Motor neuron (in vitro differentiated cells): ENCODE data around the gene SH3RF1. TPM values are rescaled to one million over a fixed set of nuclear protein-coding genes. Genes with fewer than 3 reads are reported as not detected.

ENCODE experiments used
- ATAC-seq, 8 experiments: fragments of 200-7000 bp; cut with Tn5 transposase; replicated peaks in 6 of 8; 2 replicates each; pipeline ENCODE4 v1.8.0; 2021; ENCODE audit warnings: mild to moderate bottlenecking in 8 of 8, moderate library complexity in 8 of 8
- H3K27ac ChIP-seq, 2 donors: fragments of 250-450 bp; sonication (Bioruptor Pico); 2 replicates each; pipeline ENCODE4 v1.9.0; 2021; ENCODE audit warnings: antibody characterized with exemption in 2 of 2, mild to moderate bottlenecking in 2 of 2, moderate library complexity in 1 of 2
- H3K4me1 ChIP-seq, 2 donors: fragments of 250-450 bp; sonication (Bioruptor Pico); replicated peaks in 1 of 2; 2 replicates each; pipeline ENCODE4 v1.6.1; 2021; ENCODE audit warnings: antibody characterized with exemption in 2 of 2, mild to moderate bottlenecking in 2 of 2, moderate library complexity in 1 of 2
- H3K4me3 ChIP-seq, 5 donors: fragments of 250-450 bp; sonication (Bioruptor Pico); 2 replicates each; pipeline ENCODE4 v1.9.0; 2021; ENCODE audit warnings: antibody characterized with exemption in 5 of 5, mild to moderate bottlenecking in 5 of 5, moderate library complexity in 4 of 5
- WGBS, 10 experiments: fragments of 450-650 bp; shearing (Covaris generic); methylation state at CpG; one replicate each; pipeline ENCODE4 v1.0.0; 2022; 5-methylcytosine and 5-hydroxymethylcytosine counted together
- in situ Hi-C, 9 experiments: fragments of 400-800 bp; cut with MboI; loops; one replicate each; pipeline ENCODE4 v1.15.0; 2021; ENCODE audit warnings: low sequenced_read_pairs in 9 of 9, low pct_unique_long_range_greater_than_20kb in 2 of 9; ENCODE audit not compliant: unreplicated experiment in 9 of 9
- total RNA-seq, 8 experiments: library from RNA; unstranded; fragments of 300-600 nt; gene quantifications; 2 replicates each; pipeline versions ENCODE4 v1.2.3 to v1.2.4, GENCODE V29; 2022

Gene SH3RF1
- total RNA-seq, 8 experiments from 2014 or later: 6.7 to 20.2 (median 14.3) TPM

DNA sequence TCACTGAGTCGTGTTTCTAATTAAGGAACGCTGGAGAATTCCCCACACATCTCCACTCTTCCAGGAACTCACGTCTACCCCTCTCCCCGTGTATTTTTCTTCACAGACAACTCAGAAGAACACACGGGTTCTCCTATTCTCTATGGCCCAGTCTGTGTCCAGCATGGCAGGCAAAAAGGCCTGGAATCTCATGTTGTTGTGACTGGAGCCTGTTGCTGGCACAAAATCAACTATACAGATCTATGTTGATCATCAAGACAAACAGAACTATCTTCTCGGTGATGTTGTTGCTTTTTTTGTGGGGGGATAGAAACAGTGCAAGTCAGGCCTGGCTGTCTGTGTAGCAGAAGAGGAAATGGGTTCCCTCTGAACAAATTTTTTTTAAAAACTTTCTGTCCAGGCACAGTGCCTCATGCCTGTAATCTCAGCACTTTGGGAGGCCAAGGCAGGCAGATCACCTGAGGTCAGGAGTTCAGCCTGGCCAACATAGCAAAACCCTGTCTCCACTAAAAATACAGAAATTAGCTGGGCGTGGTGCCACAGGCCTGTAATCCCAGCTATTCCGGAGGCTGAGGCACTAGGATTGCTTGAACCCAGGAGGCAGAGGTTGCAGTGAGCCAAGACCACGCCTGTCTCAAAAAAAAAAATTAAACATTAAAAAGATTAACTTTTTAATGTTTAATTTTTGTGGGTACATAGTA is 210.2 kb downstream of the SH3RF1 start:
- Histone ChIP-seq H3K4me1 (peaks cover 0 to 5% of the 10 kb centered on the region in 2 donors), H3K4me3 (no peak overlapping the region), H3K27ac (no peak overlapping the region)
- ATAC-seq: peak in 2 of 8 experiments; percentile 13 to 47
- in situ Hi-C loops: no loop called here
- WGBS, 10 experiments: 22 to 100% (median 79%) methylated on average over 2 to 5 of the region's 9 CpGs; no CpG with 5 or more reads in 1 of the 10 experiments

DNA sequence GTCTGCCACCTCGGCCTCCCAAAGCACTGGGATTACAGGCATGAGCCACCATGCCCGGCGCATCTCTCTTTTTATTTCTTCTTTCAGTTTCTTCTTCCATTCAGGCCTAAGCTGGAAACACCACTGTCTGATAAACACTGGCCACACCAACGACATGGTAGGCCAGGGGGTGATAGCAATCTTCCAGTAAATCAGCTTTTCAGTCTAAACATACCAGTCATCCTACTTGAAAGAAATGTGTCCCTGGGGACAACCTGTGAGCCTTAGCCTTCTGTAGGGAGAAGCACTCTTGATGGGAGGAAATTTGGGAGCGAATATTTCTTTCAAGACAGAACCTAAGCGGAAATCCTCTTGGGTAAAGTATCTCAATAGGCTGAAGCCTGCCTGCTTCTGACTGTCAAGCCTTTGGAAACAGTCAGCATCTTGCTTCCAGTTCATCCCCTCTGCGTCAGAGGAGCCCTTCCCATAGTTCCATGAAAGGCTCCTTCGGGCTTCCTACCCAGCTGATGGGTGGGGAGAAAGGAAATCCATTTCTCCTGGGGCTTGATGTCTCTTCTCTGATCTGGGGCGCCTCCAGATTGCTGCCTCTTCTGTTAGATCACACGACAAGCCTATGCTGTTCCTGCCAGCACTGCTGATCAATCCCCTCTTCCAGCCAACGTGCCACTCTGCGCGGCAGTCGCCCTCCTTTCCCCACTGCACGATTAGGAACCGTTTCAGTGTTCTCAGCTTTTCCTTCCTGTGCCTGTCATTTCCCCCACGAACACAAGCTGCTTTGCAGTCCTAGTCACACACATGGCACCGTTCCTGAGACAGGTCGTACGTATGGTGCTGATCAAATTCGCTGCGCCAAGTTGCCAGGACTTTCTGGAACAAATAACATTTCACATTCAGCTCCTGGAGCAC is 211.2 kb downstream of the SH3RF1 start:
- WGBS, 10 experiments: 8 to 94% (median 86%) methylated on average over 1 to 15 of the region's 22 CpGs; no CpG with 5 or more reads in 1 of the 10 experiments

DNA sequence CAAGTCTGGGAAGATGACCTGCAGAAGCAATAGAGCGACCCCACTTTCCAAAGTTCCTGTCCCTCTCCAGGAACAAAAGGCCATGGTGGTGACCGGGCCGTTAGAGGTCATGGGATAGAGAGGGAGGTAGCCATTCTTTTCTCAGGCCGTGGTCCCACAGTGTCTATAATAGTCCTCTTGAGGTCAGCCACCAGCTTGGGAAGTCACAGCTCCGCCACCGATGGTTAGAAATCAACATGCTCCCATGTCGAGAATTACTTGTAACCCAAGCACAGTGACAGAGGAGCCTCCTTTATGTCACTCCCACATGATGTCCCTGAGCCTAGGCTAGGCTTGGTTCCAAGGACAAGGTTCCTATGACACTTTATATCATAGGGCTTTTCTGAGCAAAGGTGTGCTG is 212.4 kb downstream of the SH3RF1 start:
- Histone ChIP-seq H3K4me3 (no peak overlapping the region), H3K4me1 (peaks cover 0 to 5% of the 10 kb centered on the region in 2 donors), H3K27ac (no peak overlapping the region)
- in situ Hi-C loops: no loop called here
- 86 to 100% (median 97%) methylated on average over 2 to 5 of the region's 7 CpGs; no CpG with 5 or more reads in 3 of the 10 experiments for WGBS, 10 experiments
- no peak for ATAC-seq

More for the DNA sequence above, 211.2 kb downstream of the SH3RF1 start:
- Histone ChIP-seq H3K4me1 (peaks cover 0 to 5% of the 10 kb centered on the region in 2 donors), H3K27ac (no peak overlapping the region), H3K4me3 (no peak overlapping the region)
- peak in 6 of 8 experiments; percentile 35 to 79 (median 51) for ATAC-seq
- in situ Hi-C loops: no loop called here

DNA sequence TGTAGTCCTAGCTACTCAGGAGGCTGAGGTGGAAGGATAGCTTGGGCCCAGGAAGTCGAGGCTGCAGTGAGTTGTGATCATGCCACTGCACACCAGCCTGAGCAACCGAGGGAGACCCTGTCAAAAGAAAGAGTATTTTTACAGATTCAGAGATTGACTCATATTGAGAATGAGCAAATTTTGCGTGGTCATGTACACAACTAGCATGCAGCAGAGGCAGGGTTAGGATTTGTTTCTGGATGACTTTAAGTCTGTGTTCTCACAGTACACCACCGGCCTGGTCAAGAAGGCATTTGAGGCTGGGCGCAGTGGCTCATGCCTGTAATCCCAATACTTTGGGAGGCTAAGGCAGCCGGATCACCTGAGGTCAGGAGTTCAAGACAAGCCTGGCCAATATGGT is 215.9 kb downstream of the SH3RF1 start:
- in situ Hi-C loops: no loop called here
- no peak for ATAC-seq
- Histone ChIP-seq H3K4me1 (peaks cover 8 to 10% of the 10 kb centered on the region in 2 donors), H3K4me3 (no peak overlapping the region), H3K27ac (no peak overlapping the region)
- 33 to 100% (median 78%) methylated on average over 1 to 5 of the region's 6 CpGs; no CpG with 5 or more reads in 4 of the 10 experiments for WGBS, 10 experiments

DNA sequence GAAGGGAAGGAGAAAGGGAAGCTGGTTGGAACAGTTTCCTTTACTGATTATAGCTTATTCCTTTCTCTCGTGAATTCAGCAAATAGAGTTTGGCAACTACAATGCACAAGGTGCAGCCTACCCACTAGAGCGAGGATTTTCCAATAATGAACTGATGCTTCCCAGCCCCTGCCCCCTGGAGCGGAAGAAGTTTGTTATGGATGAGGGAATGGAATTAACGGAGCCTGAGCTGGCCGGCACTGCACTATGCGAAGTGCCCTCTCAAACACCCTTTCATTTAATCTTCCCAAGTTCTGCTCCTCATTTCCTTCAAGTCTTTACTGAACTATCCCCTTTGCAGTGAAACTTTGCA is 218.2 kb downstream of the SH3RF1 start:
- in situ Hi-C loops: no loop called here
- Histone ChIP-seq H3K4me1 (peaks cover 22 to 32% of the 10 kb centered on the region in 2 donors), H3K27ac (no peak overlapping the region), H3K4me3 (no peak overlapping the region)
- ATAC-seq: no peak
- WGBS, 10 experiments: 29 to 100% (median 80%) methylated on average over 1 to 6 of the region's 6 CpGs; no CpG with 5 or more reads in 3 of the 10 experiments

DNA sequence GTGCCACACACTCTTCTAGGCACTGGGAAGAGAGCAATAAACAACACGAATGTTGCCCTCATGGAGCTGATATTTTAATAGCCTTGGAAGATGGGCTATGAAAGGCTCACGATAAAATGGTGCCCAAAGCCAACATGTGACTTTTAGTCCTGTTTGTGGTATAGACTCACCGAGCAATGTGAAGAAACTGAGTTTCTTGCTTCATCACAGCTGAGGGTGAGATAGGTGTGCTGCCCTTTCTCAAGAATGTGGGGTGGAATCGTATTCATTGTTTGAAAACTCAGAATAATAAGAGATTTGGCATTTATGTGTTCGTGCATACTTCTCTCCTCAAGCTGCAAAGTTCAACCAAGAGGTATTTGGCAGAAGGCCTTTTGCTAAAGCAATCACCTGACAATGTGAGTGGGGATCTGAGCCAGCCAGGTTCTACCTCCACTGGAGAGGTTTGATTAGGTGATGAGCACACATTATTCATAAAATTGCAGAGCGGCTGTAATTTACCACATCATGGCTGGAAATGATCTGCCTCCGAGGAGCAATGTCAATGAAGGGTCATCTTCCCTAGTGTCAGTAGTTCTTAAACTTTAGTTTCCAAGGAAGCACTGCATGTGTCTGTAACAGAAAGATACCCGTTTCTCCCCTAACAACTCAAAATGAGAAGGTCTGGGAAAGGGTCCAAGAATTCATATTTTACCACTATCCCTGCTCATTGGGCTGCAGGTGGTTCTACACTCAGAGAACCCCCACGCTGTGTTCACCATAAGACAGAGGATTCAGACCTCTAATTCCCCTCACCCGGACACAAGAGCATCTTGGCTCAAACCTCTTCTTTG is 218.8 kb downstream of the SH3RF1 start:
- Histone ChIP-seq H3K4me3 (no peak overlapping the region), H3K27ac (no peak overlapping the region), H3K4me1 (peaks cover 22 to 32% of the 10 kb centered on the region in 2 donors)
- 67 to 96% (median 83%) methylated on average over 2 to 9 of the region's 10 CpGs; no CpG with 5 or more reads in 2 of the 10 experiments for WGBS, 10 experiments
- no peak for ATAC-seq
- in situ Hi-C loops: no loop called here

DNA sequence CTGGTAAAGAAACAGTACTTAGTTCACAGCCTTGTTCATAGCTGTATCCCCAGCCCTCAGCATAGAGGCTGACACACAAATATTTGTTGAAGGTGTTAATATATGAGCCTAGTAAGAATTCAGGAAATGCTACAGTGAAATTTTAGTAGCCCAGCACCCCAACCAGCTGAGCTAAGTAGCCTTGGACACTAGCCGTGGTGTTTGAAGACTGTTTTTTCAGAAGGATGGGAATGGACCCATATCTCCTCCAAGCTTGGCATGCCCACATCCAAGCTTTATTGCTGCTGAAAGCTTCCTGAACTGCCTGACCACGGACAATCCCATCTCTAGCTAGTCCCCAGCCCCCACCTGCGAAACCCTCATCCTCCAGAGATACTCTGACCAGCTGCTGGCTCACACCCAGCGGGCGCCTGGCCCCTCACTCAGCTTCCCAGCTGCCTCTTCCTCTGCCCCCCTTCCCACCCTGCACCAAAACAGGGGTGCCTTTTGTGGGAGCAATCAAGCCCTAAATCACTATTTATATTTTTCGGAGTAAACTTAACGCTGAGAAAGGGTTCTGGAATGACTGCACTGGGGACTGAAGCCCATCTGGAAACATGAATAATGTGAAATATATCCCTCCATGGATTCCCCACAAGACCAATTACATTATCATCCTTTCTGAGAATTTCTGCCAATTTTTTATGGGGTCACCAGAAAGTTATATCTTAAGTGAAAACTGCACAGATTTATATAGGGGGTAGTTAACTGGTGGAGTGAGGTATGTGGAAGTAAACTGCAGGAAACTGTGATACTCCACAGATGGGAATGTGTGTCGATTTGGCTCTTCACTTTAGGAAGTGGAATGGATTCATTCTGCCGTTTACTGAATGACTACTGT is 219.6 kb downstream of the SH3RF1 start:
- H3K4me1 ChIP-seq: peaks cover 22 to 32% of the 10 kb centered on the region in 2 donors
- in situ Hi-C loops: no loop called here
- H3K27ac ChIP-seq: no peak overlapping the region
- no peak overlapping the region for H3K4me3 ChIP-seq
- 51 to 100% (median 82%) methylated on average over 1 to 7 of the region's 9 CpGs; no CpG with 5 or more reads in 1 of the 10 experiments for WGBS, 10 experiments
- no peak for ATAC-seq

DNA sequence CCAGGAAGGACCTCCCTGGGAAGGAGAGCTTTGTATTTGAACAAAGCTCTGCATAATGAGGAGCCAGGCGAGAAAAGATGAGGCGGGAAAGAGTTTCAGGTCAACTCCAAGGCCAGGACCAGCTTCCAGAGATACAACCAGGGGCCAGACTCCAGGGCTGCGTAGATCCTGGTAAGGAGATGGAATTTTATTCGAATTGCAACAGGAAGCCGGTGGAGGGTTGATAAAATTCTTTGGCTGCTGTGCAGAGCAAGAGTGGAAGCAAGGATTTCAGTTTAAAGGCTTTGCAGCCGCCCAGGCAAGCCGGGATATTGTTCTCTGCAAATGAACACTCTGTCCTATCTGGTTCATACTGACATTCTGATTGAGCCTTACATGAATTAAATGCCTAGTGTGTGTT is 220.5 kb downstream of the SH3RF1 start:
- H3K4me3 ChIP-seq: no peak overlapping the region
- no peak overlapping the region for H3K27ac ChIP-seq
- WGBS, 10 experiments: 38 to 97% (median 71%) methylated on average over 1 to 6 of the region's 7 CpGs; no CpG with 5 or more reads in 1 of the 10 experiments
- in situ Hi-C loops: no loop called here
- peaks cover 22 to 32% of the 10 kb centered on the region in 2 donors for H3K4me1 ChIP-seq
- peak in 2 of 8 experiments; percentile 16 to 34 for ATAC-seq

DNA sequence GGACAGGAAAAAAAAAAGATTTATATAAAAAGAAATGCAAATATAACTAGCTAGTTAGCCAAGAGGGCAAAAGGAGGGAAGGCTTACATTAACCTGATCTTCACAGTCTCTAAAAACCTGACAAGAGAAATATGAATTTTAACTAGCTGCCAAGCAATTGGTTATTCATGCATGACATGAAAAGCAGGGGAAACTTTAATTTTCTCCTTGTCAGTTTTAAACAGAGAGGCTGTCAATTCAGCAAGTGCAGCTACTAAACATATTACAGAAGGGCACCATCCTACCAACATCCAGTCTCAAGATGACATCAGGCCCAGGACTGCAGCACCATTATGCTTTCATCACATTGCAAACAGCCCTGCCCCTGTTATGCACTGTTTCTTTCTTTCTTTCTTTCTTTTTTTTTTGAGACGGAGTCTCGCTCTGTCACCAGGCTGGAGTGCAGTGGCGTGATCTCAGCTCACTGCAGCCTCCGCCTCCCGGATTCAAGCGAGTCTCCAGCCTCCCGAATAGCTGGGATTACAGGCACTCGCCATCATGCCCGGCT is 221.8 kb downstream of the SH3RF1 start:
- peaks cover 22 to 32% of the 10 kb centered on the region in 2 donors for H3K4me1 ChIP-seq
- in situ Hi-C loops: loop anchor here in 1 of 9 experiments (25.0 kb wide), 1 partner anchor 213 kb away; the partner anchor contains the start of gene SH3RF1
- 90 to 100% (median 100%) methylated on average over 1 to 6 of the region's 9 CpGs; no CpG with 5 or more reads in 5 of the 10 experiments for WGBS, 10 experiments
- ATAC-seq: peak in 5 of 8 experiments; percentile 72 to 94 (median 85)
- peak overlapping the region in 1 of 2 donors; percentile 13 for H3K27ac ChIP-seq
- H3K4me3 ChIP-seq: no peak overlapping the region

DNA sequence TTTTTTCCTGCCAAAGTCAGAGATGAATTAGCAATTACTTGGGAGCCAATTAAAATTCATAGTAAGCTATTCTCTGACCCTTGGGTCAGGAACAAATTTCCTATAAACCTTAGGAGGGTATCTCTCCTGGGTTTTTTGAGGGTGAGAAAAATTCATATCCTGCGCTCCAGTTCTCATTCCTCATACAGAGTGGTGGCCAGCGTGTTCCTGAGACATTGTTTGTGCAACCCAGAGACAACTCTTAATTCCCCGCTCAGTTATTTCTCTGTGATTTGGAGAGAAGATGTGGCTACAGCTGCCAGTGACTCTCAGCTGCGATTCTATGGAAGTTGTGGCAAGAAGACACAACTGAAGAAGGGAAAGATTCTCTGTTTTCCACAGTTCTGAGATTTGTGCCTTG is 222.8 kb downstream of the SH3RF1 start:
- in situ Hi-C loops: loop anchor here in 1 of 9 experiments (25.0 kb wide), 1 partner anchor 214 kb away; the partner anchor contains the start of gene SH3RF1
- 40 to 100% (median 75%) methylated on average over 1 to 4 of the region's 4 CpGs; no CpG with 5 or more reads in 2 of the 10 experiments for WGBS, 10 experiments
- H3K4me1 ChIP-seq: peaks cover 22 to 32% of the 10 kb centered on the region in 2 donors
- no peak for ATAC-seq
- no peak overlapping the region for H3K4me3 ChIP-seq
- no peak overlapping the region for H3K27ac ChIP-seq

DNA sequence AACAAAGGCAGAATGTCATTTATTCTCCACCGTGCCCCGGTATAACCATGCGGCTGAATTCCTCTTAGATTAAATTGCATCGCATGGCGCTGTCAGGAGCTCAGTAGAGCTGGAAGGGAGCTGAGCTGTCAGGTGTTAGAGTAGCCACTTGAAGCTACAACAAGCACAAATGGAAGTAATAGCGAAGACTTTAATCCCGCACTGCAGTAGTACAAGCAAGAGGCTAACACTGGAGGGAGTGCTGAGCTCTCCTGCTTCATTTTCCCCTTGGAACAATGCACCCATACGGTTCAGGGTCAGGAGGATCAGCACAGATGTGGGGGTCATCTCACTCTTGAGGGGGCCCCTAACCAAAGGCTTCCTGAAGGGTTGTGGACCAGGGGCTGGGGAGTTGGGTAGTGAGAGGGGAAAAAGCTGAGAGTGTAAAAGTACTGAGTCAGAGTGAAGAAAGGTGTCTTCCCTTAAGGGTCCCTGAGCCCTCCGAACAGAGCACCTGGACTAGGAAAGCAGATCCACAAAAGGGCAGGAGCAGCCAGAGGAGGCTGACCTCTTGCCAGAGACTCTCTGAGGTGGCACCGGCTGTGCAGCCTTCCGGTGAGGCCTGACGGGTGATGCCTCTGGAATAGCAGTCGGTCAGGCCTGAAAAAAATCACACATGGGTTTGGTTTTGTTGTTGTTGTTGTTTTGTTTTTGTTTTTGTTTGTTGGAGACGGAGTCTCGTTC is 224.7 kb downstream of the SH3RF1 start:
- Histone ChIP-seq H3K4me3 (no peak overlapping the region), H3K27ac (no peak overlapping the region), H3K4me1 (peaks cover 22 to 32% of the 10 kb centered on the region in 2 donors)
- ATAC-seq: no peak
- WGBS, 10 experiments: 63 to 100% (median 82%) methylated on average over 1 to 9 of the region's 15 CpGs; no CpG with 5 or more reads in 1 of the 10 experiments
- in situ Hi-C loops: loop anchor here in 1 of 9 experiments (25.0 kb wide), 1 partner anchor 216 kb away; the partner anchor contains the start of gene SH3RF1
